NB4 (cell line): ENCODE data around the gene NOTUM.

Source experiments
- DNase-seq: peaks from one replicate; pipeline ENCODE4 v3.0.0; 2010; ENCODE audit warnings: low read depth
- H3K4me3 ChIP-seq: one replicate; pipeline ENCODE4 v1.5.1; 2011; ENCODE audit warnings: mild to moderate bottlenecking, low read depth, low read length, moderate library complexity
- CTCF ChIP-seq: IDR thresholded peaks from one replicate; pipeline ENCODE4 v1.5.1; 2012; ENCODE audit warnings: low read depth, low read length
- MAX ChIP-seq: IDR thresholded peaks from 2 replicates; pipeline ENCODE4 v1.6.1; 2011; ENCODE audit warnings: low read depth, low read length
- MYC ChIP-seq: IDR thresholded peaks from 2 replicates; pipeline ENCODE4 v1.6.1; 2011; ENCODE audit warnings: low read depth, low read length
- POLR2A ChIP-seq: IDR thresholded peaks from 2 replicates; pipeline ENCODE4 v1.6.1; 2011; ENCODE audit warnings: mild to moderate bottlenecking; ENCODE audit not compliant: insufficient read length; ENCODE audit errors: extremely low read depth

NOTUM gene

GRCh38 chr17:81964081-81964849 is 3.3 kb upstream of the NOTUM start:
- H3K4me3 ChIP-seq = no peak overlapping the region
- DNase-seq = no peak
- no peak for TF ChIP-seq POLR2A
- no peak for TF ChIP-seq MYC
- no peak for TF ChIP-seq MAX
- no peak for TF ChIP-seq CTCF

GRCh38 chr17:81962499-81963441 is 1.8 kb upstream of the NOTUM start:
- H3K4me3 ChIP-seq = no peak overlapping the region
- TF ChIP-seq POLR2A (no peak), CTCF (no peak), MYC (no peak), MAX (no peak)
- DNase-seq = no peak

- no peak for DNase-seq
- H3K4me3 ChIP-seq = no peak overlapping the region
- TF ChIP-seq MAX (no peak), POLR2A (no peak), CTCF (no peak), MYC (no peak)
Measured at GRCh38 chr17:81961521-81962498, 823 bp upstream of the NOTUM start.

GRCh38 chr17:81960130-81960958 is 643 bp downstream of the NOTUM start:
- TF ChIP-seq POLR2A = no peak
- H3K4me3 ChIP-seq = no peak overlapping the region
- DNase-seq = no peak

- DNase-seq = peak; percentile 52
- H3K4me3 ChIP-seq = no peak overlapping the region
- no peak for TF ChIP-seq CTCF
- TF ChIP-seq MYC = no peak
- TF ChIP-seq MAX = no peak
- TF ChIP-seq POLR2A = no peak
Measured at GRCh38 chr17:81959362-81960129, 1.4 kb downstream of the NOTUM start.
